ENCODE data around the gene DNAJA3.

DNA sequence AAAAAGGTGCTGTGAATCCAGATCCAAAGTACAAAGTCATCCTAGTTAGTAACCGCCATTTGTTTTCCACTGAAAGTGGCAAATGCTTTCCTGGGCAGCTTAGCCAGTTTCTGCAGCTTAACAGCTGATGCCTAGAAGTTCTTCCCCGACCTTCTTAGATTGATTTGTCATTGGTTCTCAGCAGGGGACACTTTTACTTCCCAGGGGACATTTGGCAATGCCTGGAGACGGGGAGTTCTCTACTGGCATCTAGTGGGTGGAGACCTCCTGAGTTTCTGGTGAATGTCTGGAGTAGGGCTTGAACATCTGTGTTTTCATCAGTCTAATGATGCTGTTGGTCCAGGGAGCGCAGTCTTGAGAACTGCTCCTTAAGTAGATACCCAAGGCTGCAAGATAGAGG, 7.6 kb downstream of the DNAJA3 start:
- TF ChIP-seq CTCF (IDR thresholded peaks at IDR 0.05 in 2 of 3, conservative IDR thresholded peaks at IDR 0.05 in 1 of 3; ENCODE audit: control insufficient read depth in 2 of 3, extremely low read depth in 1 of 3, insufficient read depth in 1 of 3, low read depth in 3 of 3, low read length in 3 of 3) (no peak), SP1 (IDR thresholded peaks at IDR 0.05; ENCODE audit: low read depth, low read length) (no peak)
- TF ChIP-seq, protein P1, sequence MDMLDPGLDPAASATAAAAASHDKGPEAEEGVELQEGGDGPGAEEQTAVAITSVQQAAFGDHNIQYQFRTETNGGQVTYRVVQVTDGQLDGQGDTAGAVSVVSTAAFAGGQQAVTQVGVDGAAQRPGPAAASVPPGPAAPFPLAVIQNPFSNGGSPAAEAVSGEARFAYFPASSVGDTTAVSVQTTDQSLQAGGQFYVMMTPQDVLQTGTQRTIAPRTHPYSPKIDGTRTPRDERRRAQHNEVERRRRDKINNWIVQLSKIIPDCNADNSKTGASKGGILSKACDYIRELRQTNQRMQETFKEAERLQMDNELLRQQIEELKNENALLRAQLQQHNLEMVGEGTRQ (IDR thresholded peaks at IDR 0.05; ENCODE audit: borderline replicate concordance, low read depth, low read length): no peak

Measured in GM12878 (cell line).